Transverse colon (tissue), 4 donors: ENCODE results near the gene CERK. TPM values are rescaled to one million over a fixed set of nuclear protein-coding genes. Genes with fewer than 3 reads are reported as not detected.
A peak's percentile ranks its signal among the peaks of the same experiment; 100 is the strongest.

ENCODE experiments used
- DNase-seq: peaks from one replicate; pipeline ENCODE4 v3.0.0-alpha.2; 2019
- H3K27ac ChIP-seq, 4 donors: fragments of 200-600 bp; sonication (generic); 2 replicates each; pipeline ENCODE4 v1.5.1; 2016 to 2018; ENCODE audit warnings: inconsistent platforms in 4 of 4
- H3K27me3 ChIP-seq: fragments of 200-600 bp; sonication (generic); 2 replicates; pipeline ENCODE4 v1.5.1; 2017; ENCODE audit warnings: inconsistent platforms
- H3K36me3 ChIP-seq, 4 donors: fragments of 200-600 bp; sonication (generic); 2 replicates each; pipeline ENCODE4 v1.5.1; 2017 to 2019; ENCODE audit warnings: inconsistent platforms in 4 of 4
- H3K4me1 ChIP-seq, 4 donors: fragments of 200-600 bp; sonication (generic); 2 replicates each; pipeline ENCODE4 v1.5.1; 2017 to 2020; ENCODE audit warnings: inconsistent platforms in 4 of 4
- H3K4me3 ChIP-seq, 4 donors: fragments of 200-600 bp; sonication (generic); 1 replicate in 1 of 4; 2 replicates in 3 of 4; pipeline versions ENCODE4 v1.5.1 to v1.6.1; 2017 to 2019; ENCODE audit warnings: inconsistent platforms in 4 of 4
- H3K9me3 ChIP-seq, 2 donors: fragments of 200-600 bp; sonication (generic); 2 replicates each; pipeline ENCODE4 v1.5.1; 2017 to 2019; ENCODE audit warnings: inconsistent platforms in 2 of 2
- EP300 ChIP-seq: sonication (generic); formaldehyde crosslinking; IDR thresholded peaks from one replicate; pipeline ENCODE4 v1.6.1; 2017; ENCODE audit warnings: antibody characterized with exemption, low read depth
- POLR2A ChIP-seq: fragments of 450-650 bp; IDR thresholded peaks from one replicate; pipeline ENCODE4 v1.6.1; 2016; ENCODE audit warnings: antibody characterized with exemption, mild to moderate bottlenecking, moderate library complexity
- POLR2AphosphoS5 ChIP-seq, 3 donors: sonication (generic); formaldehyde crosslinking; IDR thresholded peaks; one replicate each; pipeline ENCODE4 v1.6.1; 2016; ENCODE audit warnings: antibody characterized with exemption in 3 of 3
- WGBS, 2 donors: methylation state at CpG; one replicate each; pipeline ENCODE4 v1.1.5; 2018; ENCODE audit warnings: low coverage in 1 of 2; 5-methylcytosine and 5-hydroxymethylcytosine counted together
- in situ Hi-C, 4 donors: fragments of 200-750 bp; cut with MboI; loops; one replicate each; pipeline versions ENCODE4 v1.15.0 to v1.15.1; 2017; ENCODE audit warnings: low sequenced_read_pairs in 3 of 4, low pct_ligation_motif_present in 1 of 4, low pct_unique_long_range_greater_than_20kb in 1 of 4
- intact Hi-C: fragments of 100-400 bp; cut with DNase I; formaldehyde crosslinking; loops from one replicate; pipeline ENCODE4 v1.15.1; 2023; ENCODE audit warnings: low total_unique reads
- total RNA-seq, 4 donors: library from RNA; depleted of rRNA; stranded (reverse); fragments of >200 nt; gene quantifications; one replicate each; pipeline ENCODE4 v1.1.0, GENCODE V29; 2016
- TF ChIP-seq, protein P1 (sequence below), 5 experiments: fragments of 200-600 bp in 3 of 5; fragments of 450-650 bp in 2 of 5; sonication (generic) in 3 of 5; IDR thresholded peaks; 1 replicate in 2 of 5; 2 replicates in 3 of 5; pipeline ENCODE4 v1.5.1; 2016 to 2017; ENCODE audit warnings: antibody characterized with exemption in 5 of 5, inconsistent platforms in 3 of 5, mild to moderate bottlenecking in 2 of 5, moderate library complexity in 1 of 5

CERK gene
- total RNA-seq, 4 donors from 2014 or later: 13.7 to 72.2 (median 63.5) TPM

DNA sequence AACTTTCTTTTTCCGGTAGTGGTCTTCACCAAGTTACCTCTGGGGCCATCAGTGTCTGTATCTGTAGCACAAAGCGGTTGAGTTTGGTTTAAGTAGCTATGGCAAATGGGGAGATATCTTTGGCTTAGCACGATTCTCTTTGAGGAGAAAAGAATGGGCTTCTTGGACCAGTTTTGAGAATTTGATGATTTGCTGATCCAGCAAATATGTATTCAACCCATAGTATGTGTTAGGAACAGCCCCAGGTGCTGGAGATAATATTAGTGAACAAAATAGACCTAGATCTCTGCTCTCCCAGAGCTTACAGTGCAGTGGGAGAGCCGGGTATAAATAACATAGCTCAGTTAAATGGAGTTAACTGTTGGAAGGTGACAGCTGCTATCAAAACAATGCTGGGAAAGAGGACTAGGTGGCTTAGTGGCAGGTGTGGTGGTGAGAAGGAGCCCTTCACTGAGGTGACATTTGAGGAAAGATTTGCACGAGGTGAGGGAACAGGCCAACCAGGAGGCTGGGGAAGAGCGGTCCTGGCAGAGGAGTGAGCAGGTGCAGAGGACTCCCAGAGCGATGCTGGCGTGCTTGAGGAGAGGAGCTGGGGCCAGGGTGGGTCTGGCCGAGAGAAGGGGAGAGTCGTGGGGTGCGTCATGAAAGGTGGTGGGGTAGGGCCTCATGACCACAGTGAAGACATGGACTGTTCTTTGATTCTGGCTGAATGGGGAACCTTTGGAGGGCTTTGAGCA lies 29.4 kb upstream of the CERK start:
- Histone ChIP-seq H3K27me3 (no peaks in the 10 kb centered on the region), H3K4me1 (peaks cover 12 to 57% (median 24%) of the 10 kb centered on the region in 4 donors), H3K4me3 (no peak overlapping the region), H3K9me3 (no peaks in the 10 kb centered on the region), H3K36me3 (no peaks in the 10 kb centered on the region), H3K27ac (no peak overlapping the region)
- in situ Hi-C loops: loop anchor here in 1 of 4 donors (25.0 kb wide), 1 partner anchor 205 kb away; no protein-coding TSS in a partner anchor
- DNase-seq: no peak
- intact Hi-C loops: no loop called here
- WGBS, 2 donors: 81 to 90% methylated on average over 5 to 11 of the region's 11 CpGs
- no peak for TF ChIP-seq POLR2AphosphoS5 (IDR thresholded peaks at IDR 0.05)
- TF ChIP-seq EP300: no peak
- TF ChIP-seq POLR2A: no peak
- TF ChIP-seq, protein P1, sequence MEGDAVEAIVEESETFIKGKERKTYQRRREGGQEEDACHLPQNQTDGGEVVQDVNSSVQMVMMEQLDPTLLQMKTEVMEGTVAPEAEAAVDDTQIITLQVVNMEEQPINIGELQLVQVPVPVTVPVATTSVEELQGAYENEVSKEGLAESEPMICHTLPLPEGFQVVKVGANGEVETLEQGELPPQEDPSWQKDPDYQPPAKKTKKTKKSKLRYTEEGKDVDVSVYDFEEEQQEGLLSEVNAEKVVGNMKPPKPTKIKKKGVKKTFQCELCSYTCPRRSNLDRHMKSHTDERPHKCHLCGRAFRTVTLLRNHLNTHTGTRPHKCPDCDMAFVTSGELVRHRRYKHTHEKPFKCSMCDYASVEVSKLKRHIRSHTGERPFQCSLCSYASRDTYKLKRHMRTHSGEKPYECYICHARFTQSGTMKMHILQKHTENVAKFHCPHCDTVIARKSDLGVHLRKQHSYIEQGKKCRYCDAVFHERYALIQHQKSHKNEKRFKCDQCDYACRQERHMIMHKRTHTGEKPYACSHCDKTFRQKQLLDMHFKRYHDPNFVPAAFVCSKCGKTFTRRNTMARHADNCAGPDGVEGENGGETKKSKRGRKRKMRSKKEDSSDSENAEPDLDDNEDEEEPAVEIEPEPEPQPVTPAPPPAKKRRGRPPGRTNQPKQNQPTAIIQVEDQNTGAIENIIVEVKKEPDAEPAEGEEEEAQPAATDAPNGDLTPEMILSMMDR (IDR thresholded peaks at IDR 0.05): no peak

DNA sequence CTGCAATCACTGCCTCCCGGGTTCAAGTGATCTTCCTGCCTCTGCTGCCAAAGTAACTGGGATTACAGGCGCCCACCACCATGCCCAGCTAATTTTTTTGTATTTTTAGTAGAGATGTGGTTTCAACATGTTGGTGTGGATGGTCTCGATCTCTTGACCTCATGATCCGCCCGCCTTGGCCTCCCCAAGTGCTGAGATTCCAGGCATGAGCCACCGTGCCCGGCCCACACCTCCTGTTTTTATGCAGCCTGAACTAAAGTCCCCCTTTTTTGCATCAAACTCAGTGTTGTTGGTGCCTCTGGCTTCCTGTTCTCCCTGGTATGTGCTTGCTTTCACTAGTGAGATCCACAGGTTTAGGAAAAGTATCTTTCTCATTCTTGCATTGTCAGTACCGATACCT lies 28.6 kb upstream of the CERK start:
- intact Hi-C loops: no loop called here

DNA sequence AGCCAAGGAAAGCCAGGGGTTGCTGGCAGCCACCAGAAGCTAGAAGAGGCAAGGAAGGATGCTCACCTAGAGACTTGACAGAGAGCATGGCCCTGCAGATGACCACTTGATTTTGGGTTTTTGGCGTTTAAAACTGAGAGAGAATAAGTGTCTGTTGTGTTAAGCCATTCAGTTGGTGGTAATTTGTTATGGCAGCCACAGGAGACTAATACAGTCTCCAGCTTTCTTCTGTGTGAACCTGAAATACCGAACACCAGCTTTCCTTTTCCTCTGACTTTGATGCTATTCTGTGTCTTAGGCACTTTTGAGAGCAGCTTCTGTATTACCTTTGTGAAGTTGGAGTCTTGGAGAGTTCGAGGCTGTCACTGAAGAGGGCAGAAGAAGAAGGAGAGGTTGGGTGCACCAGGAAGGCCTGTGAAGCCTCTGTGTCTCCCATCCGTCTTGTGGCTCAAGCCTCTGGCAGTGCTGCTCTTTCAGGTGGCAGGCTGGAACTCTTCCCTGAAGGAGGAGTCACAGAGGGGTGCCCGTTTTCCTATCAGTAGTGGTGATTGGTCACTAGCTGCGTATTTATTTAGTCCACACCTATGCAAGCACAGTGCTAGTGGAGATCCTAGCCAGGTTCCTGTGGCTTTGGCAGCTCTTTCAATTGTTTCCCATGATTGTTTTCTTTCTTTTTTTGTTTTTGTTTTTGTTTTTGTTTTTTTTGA lies 26.9 kb upstream of the CERK start:
- 76% methylated on average over 6 of the region's 6 CpGs; no CpG with 5 or more reads in 1 of the 2 donors for WGBS, 2 donors
- H3K36me3 ChIP-seq: no peaks in the 10 kb centered on the region
- no peak overlapping the region for H3K4me3 ChIP-seq
- H3K27me3 ChIP-seq: no peaks in the 10 kb centered on the region
- H3K27ac ChIP-seq: peak overlapping the region in 3 of 4 donors; percentile 97 to 98 (median 97)
- in situ Hi-C loops: loop anchor here in 1 of 4 donors (25.0 kb wide), 1 partner anchor 203 kb away; no protein-coding TSS in a partner anchor
- H3K9me3 ChIP-seq: no peaks in the 10 kb centered on the region
- no peak for DNase-seq
- H3K4me1 ChIP-seq: peaks cover 12 to 59% (median 29%) of the 10 kb centered on the region in 4 donors
- no peak for TF ChIP-seq POLR2AphosphoS5 (IDR thresholded peaks at IDR 0.05)
- peak; percentile 10 for TF ChIP-seq POLR2A
- intact Hi-C loops: no loop called here

More for the DNA sequence above, 28.6 kb upstream of the CERK start:
- TF ChIP-seq, protein P1 (IDR thresholded peaks at IDR 0.05): no peak
- TF ChIP-seq EP300 (no peak), POLR2A (no peak), POLR2AphosphoS5 (IDR thresholded peaks at IDR 0.05) (no peak)
- in situ Hi-C loops: loop anchor here in 1 of 4 donors (25.0 kb wide), 1 partner anchor 204 kb away; no protein-coding TSS in a partner anchor
- H3K27ac ChIP-seq: no peak overlapping the region
- H3K4me1 ChIP-seq: peaks cover 12 to 62% (median 28%) of the 10 kb centered on the region in 4 donors
- DNase-seq: no peak
- H3K36me3 ChIP-seq: no peaks in the 10 kb centered on the region
- WGBS, 2 donors: 93% methylated on average over 8 of the region's 8 CpGs; no CpG with 5 or more reads in 1 of the 2 donors
- H3K4me3 ChIP-seq: no peak overlapping the region
- no peaks in the 10 kb centered on the region for H3K27me3 ChIP-seq
- H3K9me3 ChIP-seq: no peaks in the 10 kb centered on the region

DNA sequence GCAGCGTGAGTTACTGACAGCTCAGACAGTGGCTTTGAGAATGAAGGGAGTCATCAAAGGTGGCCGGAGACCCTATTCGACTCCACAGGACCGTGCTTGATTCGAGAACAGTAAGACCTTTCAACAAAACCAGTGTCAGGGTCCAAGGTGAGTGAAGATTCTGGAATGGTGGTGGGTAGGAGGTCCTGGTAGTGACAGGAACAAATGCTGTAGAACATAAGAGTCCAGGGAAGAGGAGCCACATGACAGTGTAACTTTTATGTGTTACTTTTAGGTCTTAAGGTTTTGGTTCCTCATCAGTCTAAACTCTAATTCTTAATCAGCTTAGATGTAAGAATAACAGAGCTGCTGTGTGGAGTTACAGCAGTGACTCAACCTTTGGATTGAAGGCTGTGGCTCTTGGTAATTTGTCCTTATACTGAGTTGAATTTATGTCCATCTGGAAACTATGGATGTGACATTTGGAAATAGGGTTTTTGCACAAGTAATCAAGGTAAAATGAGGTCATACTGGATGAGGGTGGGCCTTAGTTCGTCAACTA lies 26.2 kb upstream of the CERK start:
- in situ Hi-C loops: loop anchor here in 1 of 4 donors (25.0 kb wide), 1 partner anchor 202 kb away; no protein-coding TSS in a partner anchor
- no peak for TF ChIP-seq EP300
- TF ChIP-seq, protein P1 (IDR thresholded peaks at IDR 0.05): no peak
- TF ChIP-seq POLR2A: no peak
- Histone ChIP-seq H3K4me3 (peak overlapping the region in 1 of 4 donors; percentile 77), H3K27ac (peak overlapping the region in 3 of 4 donors; percentile 97 to 98 (median 97)), H3K9me3 (no peaks in the 10 kb centered on the region), H3K36me3 (no peaks in the 10 kb centered on the region), H3K27me3 (no peaks in the 10 kb centered on the region), H3K4me1 (peaks cover 13 to 61% (median 31%) of the 10 kb centered on the region in 4 donors)
- intact Hi-C loops: no loop called here
- 78 to 86% methylated on average over 6 of the region's 6 CpGs for WGBS, 2 donors
- no peak for DNase-seq
